ENCODE results near the gene CCDC88C.
A peak's percentile ranks its signal among the peaks of the same experiment; 100 is the strongest.
"Not testable (repeated sequence)": the region's sequence is repeated elsewhere in the genome, so short reads cannot be mapped to it uniquely, and the experiment has no call there.

CCDC88C gene

DNA sequence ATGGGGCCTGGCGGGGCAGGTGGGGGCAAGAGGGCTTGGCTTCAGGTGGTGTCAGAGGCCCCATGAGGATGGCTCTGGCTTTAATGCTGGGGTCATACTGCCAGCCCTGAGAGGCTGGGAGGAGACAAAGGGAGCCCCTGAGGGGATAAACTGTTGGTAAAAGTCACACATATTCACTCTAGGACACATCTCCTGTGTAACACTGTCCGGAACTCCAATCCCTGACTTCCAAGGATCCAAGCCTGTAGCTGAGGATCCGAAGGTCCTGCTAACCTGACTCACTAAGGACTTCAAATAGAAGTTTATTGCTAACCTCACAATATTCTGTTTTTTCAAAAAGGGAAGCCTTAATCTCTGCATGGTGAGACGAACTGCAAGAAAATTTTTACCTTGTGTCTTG lies 134.0 kb downstream of the CCDC88C start:
- no peak for DNase-seq

DNA sequence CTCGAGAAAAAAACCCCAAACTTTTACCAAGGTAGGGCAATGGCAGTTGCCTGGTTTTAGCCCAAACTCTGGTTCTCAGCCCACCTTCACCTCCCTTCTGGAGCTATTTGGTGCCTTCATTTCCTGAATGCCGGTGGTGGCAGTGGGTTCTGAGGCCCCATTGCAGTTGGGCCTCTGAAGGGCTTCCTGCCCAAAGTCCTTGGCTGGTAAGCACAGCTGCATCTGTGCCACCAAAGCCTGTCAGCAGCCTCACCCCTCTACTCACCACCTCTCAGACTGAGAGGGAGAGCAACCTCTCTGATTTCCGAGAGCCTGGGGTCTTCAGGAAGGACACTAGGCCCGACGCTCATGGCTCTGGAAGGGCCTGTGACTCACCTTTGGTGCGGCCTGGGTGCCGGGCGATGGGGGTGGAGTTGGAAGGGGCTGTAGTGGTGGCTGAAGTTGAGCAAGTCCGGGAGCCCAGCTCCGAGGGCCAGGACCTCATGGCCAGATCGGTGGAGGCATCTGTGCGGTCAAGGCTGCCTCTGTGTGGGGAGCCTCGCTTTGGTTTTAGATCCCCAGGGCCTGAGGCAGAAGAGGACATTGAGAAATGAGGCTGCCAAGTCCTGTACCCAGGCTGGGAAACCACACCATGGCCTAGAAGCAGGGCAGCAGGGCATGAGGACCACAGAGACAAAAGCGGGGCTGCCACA lies 134.5 kb downstream of the CCDC88C start:
- no peak for DNase-seq

DNA sequence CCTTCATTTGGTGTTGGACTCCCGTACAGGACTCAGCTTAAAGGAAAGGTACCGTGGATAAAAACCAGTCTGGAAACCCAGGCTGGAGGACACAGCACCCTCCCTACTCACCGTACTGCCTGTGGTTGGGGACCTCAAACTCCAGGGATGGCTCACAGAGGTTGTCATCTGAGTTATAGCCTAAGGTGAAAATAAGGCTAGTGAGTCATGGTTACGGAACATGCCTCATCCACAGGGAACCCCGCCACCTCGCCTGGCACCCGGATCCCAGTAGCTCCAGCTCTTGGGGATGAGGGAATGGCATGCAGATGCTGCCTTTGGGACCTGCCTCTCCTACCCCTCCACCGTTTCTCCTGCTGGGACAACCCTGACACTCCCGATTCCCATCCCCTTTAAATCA lies 136.3 kb downstream of the CCDC88C start:
- DNase-seq: no peak

DNA sequence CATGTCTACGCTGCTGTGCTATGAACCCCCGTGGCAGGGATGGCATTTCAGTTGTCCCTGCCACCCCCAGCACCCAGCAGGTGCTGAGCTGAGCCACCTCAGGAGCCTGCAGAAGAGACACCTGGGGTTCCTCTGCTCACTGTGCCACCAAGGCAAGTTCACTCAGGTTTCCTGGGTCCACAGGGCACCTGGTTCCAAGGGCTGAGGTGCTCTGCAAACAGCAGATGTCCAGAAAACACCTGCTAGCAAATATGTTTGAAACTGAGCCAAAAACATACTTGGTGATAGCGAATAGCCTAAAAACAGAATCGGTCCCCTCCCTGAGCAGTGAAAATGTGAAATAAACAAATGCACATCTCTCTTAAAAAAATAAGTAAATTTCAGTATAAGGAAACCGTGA lies 137.5 kb downstream of the CCDC88C start:
- peak; percentile 64 for DNase-seq

DNA sequence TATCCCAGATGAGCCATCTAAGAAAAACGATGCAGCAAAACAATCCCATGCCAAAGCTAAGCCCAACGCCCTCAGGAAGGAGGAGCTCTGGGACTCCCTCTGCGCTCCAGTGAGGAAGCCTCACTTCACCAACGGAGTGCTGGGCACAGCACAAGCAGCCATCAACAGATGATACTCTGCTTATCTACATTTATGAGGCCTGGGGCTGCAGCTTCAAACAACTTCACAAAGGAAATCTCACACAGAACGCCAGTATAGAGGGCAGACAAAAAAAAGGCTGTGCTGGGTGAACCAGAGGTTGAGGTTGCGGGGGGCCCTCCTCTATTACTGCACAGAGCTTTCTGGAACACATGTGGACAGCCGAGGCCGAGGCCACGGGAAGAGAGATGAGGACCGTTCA lies 138.3 kb downstream of the CCDC88C start:
- no peak for DNase-seq

DNA sequence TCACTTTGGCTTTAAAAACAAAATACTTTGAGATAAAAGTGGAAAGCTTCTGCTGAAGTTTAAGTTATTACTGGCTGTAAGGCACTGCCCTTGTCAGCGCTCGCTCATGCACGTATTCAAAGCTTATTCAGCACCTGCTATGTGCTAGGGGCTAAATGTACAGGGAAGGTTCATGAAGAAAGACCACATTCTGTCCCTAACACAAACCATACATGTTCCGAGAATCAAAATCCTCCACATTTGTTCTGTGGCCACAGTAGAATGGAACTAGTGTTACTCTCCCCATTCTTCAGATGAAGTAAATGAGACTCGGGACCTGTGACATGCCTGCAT lies 139.3 kb downstream of the CCDC88C start:
- no peak for DNase-seq

DNA sequence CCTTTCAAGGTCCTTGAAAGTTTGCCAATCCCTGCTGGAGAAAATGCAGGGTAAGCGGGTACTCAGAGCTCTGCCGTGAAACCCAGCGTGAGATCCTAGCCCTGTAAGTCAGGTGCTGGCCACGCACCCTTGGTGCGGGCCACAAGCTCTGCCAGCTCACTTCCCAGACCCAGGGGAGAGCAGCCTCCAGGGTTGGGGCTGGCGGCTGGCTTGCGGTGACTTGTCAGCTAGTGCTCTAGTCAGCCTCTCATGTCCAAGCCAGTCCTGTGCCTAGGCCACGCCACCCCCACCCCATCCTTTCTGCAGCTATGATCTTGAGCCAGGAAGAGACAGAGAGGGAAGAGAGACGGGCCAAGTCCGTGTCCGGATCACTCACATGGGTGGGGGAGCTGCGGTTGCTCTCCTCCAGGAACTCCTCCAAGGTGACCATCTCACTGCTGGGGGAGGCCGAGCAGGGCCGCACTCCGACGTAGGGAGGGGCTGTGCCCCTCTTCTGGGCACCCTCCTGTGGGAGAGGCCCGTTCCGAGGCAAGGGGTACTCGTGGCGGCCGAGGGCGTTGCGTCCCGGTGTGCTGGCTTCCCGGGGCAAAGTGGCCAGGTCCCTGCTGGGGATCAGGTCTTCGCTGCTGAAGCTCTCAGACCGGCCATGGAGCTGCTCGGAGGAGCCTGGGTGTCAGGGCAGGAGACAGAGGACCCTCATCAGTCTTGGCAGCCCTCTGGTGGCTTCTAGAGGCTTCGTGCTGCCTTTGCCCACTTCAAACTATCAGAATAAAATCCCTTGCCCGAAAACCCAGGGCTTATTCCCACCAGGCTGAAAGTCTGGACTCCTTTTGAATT lies 139.9 kb downstream of the CCDC88C start:
- DNase-seq: no peak

DNA sequence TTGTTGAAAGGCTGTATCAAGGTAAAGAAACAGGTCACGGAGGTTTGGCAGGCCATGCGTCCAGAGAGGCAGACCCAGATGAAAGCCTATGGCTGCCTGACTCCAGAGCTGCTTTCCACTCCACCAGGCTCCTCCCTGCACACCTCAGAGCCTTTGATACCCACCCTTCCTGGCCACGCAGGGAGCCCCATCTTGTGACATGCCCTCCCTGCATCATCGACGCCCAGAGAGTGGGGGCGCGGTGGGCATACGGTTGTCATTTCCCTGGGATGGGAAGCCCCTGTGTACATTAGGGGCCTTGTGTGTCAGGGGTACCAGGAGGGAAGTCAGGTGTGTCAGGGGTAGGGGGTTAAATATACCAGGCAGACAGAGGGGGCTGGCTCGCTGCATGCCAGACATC lies 142.8 kb downstream of the CCDC88C start:
- DNase-seq: no peak

DNA sequence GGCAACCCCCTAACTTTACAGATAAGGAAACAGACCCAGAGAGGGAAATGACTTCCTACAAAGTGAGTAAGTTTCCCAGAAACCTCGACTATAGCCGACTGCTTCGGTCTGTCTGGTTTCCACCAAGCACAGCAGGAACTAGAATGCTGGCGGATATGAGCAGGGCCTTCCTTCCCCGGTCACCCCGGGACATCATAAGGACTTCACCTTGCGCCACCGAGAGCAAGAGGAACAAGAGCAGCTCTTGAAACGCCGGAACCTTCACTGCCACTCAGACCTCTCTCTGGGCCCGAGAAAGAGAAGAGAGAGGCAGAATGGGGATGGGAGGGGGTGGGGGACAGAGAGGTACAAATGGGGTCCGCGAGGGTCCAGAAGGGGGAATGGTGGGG lies 143.7 kb downstream of the CCDC88C start:
- no peak for DNase-seq

DNA sequence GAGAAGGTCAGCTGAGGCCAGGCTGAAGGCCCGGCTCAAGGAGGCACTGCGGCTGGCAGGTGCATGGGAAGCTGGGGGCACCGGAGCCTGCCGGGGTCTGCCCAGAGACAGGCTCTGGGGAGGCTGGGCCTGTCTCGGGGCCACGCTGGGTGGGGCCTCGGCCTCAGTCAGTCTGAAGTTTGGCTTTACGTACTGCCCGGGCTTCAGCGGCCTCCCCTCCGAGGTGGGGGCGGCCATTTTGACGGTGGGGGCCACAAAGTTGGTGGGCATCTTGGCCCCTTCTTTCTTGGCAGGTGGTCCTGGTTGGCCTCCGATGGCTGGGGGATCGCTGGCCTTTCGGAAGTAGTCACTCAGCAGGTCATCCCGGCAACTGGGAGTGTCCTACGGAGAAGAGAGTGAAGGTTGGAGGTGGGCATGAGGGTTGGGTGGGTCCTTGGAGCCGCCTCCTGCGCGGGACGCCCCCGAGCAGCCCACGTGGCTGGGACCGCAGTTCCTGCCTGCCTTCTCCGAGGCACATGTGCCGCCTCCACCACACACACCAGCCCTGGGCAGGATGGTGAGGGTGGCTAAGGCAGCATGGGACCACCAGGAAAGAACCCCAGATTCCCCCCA lies 144.2 kb downstream of the CCDC88C start:
- no peak for DNase-seq

DNA sequence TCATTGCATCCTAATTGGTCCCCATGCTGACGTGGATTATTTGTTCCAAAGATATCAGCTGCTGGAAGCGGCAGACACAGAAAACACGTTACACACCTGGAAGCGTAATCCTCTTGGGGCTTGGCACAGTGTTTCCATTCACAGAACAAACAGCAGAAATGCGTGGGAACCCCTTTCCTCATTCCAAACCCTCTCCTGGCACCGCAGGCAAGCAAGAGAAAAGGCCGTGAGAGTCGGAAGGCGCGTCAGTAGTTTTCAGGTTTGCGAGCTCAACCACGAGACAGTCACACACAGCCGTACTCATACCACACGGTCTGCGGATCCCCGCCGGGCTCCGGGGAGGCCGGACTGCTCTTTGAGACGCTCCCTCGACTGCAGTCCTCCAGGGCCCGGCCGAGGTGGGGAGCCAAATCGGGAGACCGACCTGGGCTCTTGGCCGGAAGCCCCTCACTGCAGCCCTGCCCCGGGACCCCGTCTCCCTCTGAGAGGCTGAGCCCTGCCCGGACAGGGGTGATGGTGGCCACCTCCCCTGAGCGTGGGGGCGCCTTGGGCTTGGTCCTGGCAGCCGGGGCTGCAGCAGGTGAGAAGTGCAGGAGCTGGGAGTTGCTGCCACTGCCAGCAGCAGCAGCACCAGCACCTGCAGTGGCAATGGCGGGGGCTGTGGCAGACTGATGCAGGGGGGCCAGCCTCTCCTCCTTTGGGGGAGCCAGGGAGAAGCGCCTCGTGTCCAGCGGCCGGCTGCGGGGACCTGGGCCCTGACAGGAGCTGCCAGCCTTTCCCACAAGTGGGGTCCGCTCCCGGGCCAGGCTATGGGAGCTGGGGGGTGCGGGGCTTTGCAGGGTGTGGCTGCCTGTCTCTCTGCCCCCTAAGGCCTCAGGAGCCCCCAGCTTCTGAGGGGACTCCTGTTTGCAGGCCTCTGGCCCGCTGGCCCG lies 145.0 kb downstream of the CCDC88C start:
- DNase-seq: no peak

DNA sequence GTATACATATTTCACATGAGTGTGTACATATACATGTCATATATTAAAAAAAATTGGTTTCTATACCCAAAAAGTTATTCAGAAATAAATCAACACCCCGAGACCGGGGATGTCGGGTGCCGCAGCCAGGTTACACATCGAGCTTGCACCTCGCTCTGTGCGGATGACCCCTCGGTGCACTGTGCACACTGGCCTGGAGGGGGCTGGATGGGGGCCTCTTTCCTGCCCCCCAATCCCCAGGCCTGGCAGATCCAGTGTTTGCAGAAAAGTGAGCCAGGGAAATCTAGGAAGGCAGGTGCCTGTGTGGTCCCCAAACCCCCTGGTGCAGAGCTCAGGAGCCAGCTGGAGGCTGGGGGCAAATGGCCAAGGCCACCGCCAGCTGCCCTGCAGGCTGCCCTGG lies 146.0 kb downstream of the CCDC88C start:
- DNase-seq: no peak

DNA sequence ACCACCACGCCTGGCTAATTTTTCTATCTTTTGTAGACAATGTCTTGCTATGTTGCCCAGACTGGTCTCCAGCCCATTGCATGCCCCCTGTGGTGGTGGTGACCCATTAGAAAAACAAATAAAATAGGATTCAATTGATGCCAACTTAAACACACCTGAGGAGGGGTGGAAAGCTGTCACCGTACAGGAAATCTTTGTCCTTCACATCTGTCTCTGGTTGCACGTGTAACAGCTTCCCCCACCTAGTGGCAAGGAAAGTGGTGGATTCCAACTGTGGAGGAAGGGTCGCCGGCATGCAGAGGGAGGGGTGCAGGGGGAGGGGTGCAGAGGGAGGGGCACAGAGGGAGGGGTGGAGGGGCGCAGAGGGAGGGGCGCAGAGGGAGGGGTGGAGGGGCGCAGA lies 147.0 kb downstream of the CCDC88C start:
- peak; percentile 33 for DNase-seq

DNA sequence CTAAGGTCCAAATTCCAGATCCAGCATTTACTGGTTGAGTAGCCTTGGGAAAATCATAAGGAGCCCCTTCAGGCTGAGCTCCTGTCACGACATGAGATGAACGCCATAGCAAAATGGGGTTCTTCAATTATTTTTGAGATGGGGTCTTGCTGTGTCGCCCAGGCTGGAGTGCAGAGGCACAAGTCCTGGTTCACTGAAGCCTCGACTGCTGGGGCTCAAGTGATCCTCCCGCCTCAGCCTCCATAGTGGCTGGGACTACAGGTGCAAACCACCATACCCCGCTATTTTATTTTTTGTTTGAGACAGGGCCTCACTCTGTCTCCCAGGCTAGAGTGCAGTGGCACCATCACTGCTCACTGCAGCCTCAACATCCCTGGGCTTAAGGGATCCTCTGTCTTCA lies 147.4 kb downstream of the CCDC88C start:
- no peak for DNase-seq

DNA sequence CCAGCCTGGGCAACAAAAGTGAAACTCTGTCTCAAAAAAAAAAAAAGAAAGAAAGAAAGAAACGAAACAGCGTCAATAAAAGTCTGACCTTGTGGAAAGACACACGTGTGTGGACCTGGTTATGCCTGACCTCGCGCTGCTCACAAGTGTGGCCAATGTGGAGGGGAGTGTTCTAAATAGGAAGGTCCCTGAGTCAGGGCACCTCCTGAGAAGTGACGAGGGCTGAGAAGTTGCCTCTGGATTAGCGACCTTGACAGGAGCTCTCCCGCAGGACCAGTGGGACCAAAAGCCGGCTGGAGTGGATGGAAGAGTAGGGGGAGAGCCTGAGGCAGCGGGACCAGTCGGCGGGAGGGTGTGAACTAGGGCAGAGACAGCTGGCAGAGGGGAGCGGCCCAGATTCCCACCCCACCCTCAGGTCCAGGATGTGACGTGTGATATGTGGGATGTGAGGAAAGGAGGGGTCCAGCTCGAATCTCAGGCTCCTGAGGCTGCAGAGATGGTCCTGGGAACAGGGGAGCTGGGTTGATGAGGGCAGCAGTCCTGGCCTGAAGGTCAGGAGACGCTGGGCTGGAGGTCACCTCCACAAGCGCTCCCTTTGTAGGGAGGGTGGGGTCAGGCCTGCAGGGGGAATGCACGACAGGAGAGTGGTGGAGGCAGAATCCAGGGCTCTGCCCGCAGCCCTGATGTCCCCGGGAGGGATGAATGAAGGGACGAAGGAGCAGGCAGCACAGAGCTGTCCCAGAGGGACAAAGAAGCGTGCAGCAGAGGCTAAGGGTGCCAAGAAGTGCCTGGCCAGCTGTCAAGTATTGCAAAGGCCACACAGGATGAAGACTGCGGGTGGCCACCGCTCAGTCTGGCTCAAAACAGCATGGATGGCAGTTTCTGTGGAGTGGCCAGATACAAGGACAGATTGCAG lies 148.3 kb downstream of the CCDC88C start:
- no peak for DNase-seq

DNA sequence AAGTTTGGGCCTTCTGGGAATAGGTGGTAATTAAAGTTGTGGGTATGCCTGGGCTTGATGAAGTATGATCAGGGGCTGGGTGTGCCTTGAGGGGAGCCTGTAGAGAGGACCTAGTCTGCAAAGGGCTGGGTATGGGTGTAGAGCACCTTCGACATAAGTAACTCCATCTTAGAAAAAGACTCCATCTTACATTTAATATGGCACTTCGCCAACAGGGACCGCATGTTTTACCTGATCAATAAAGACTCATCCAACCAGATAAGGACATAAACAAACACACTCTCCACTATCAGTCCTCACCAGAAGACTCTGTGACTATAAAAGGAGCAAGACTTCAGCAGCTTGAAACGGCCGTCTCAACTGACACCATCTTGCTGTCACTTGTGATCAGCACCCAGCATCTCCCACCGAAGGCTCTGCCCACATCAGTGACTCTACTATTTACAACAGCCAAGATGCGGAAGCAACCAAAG lies 149.6 kb downstream of the CCDC88C start:
- DNase-seq: no peak

DNA sequence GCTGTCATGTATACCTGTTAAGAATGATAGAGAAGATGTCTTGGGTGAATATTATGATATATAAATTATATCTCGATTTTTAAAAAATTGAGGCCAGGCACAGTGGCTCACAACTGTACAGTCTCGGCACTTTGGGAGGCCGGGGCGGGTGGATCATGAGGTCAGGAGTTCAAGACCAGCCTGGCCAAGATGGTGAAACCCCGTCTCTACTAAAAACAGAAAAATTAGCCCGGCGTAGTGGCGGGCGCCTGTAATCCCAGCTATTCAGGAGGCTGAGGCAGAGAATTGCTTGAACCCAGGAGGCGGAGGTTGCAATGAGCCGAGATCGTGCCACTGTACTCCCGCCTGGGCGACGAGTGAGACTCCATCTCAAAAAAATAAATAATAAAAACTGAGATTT lies 151.3 kb downstream of the CCDC88C start:
- not testable (repeated sequence) for DNase-seq

DNA sequence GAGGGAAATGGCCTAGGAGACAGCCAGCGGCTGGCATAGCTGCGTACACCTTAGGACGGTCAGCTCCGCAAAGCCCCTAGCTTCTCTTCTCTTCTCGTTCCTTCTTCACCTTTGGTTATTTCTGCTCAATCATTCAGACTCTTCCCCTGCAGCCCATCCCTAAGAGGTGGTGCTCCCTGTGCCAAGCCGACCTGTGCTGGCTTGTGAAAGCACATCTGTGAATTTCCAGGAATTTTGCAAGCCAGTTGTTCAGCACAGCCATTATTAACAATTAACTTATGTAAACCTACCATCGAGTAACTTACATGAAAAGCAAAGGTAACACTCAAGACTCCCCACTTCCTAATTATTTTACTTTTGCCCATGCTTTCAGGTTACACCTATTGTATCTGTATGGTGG lies 152.2 kb downstream of the CCDC88C start:
- no peak for DNase-seq

DNA sequence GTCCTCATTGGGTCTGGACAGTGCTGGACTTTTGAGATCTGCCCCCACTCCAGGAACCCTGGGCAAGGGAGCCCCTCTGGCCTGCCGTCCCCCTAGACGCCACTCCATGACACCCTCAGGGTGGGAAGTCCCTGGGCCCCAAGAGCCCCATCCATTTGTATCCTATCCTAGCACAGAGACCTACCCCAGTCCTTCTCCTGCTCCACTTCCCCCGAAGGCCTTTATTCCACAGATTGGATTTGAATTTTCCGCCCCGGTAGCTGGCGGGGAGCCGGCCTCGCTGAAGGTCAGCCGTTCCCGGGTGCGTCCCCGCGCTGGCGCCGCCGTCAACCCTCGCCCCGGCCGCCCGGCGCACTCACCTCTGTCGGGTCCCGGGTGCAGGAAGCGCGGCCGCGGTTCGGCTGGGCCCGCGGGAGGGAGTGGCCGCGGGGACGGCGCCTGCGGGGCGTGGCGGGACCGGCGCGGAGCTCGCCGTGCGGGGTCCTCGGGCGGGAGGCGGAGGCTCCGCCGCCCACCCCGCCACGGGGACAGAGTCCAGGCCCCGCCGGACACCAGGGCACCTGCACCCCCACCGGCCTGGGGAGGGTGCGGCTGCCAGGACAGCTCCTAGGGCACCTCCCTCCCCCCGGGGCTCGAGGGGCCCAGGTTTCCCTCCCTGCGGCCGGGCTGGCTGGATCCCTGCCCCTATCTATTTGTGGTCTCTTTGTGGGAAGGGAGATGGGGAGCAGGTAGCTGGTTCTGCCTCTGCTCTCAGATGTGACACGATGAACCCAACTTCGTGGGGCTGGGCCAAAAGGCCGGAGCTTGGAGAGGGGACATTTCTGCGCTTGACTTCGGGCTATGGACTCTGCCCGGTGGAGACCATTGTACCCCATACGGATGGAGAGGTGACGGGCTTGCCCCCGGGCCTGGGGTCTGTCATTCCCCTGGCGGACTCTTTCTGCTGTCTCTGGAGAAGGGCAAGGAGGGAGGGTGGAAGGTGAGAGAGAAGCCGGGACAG lies 153.2 kb downstream of the CCDC88C start:
- DNase-seq: peak; percentile 21

DNA sequence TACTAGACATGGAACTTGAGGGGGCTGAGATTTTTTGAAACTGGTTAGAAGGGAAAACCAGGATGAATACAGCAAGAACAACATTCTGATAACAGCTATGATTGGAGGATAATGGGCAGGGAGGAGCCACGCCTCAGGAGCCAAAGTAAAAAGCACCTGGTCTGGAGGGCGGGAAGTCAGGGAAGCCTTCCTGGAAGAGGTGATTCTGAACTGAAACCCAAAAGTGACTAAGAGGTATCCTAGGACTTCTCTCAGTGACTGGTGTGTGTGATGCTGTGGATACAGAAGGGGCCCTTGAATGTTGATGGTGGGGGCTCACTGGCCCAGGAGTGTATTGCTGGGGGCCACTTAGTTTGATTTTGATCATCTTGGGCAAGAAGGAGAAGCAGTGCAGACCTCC lies 154.3 kb downstream of the CCDC88C start:
- DNase-seq: no peak
